ENCODE data around the gene KIF3A. TPM values are rescaled to one million over a fixed set of nuclear protein-coding genes. Genes with fewer than 3 reads are reported as not detected.

KIF3A gene
- total RNA-seq, 1 experiment from 2014 or later = 3.1 TPM

- no peak for DNase-seq (ENCODE audit: low spot score)
Measured at GRCh38 chr5:132678735-132679134, 58.6 kb downstream of the KIF3A start.

- DNase-seq (ENCODE audit: low spot score) = no peak
Measured at GRCh38 chr5:132677682-132678400, 59.5 kb downstream of the KIF3A start.

- peak; percentile 91 for DNase-seq (ENCODE audit: low spot score)
Measured at GRCh38 chr5:132677191-132677590, 60.2 kb downstream of the KIF3A start.

- DNase-seq (ENCODE audit: low spot score) = no peak
Measured at GRCh38 chr5:132675936-132676689, 61.2 kb downstream of the KIF3A start.

- DNase-seq (ENCODE audit: low spot score) = no peak
Measured at GRCh38 chr5:132674671-132675506, 62.5 kb downstream of the KIF3A start.

- DNase-seq (ENCODE audit: low spot score) = no peak
Measured at GRCh38 chr5:132673939-132674630, 63.3 kb downstream of the KIF3A start, which contains the start of gene IL4. Gene IL4 (plus strand): TSS chr5:132673989. CDS start chr5:132674051, 62 bp downstream.

GRCh38 chr5:132673488-132673887, 63.9 kb downstream of the KIF3A start:
- DNase-seq (ENCODE audit: low spot score) = no peak

- no peak for DNase-seq (ENCODE audit: low spot score)
Measured at GRCh38 chr5:132671000-132671399, 66.3 kb downstream of the KIF3A start.

- no peak for DNase-seq (ENCODE audit: low spot score)
Measured at GRCh38 chr5:132669966-132670882, 67.1 kb downstream of the KIF3A start.

GRCh38 chr5:132669455-132669820, 67.9 kb downstream of the KIF3A start:
- no peak for DNase-seq (ENCODE audit: low spot score)

- DNase-seq (ENCODE audit: low spot score) = no peak
Measured at GRCh38 chr5:132668706-132669454, 68.5 kb downstream of the KIF3A start.

GRCh38 chr5:132667761-132668705, 69.3 kb downstream of the KIF3A start:
- DNase-seq (ENCODE audit: low spot score) = no peak

- DNase-seq (ENCODE audit: low spot score) = no peak
Measured at GRCh38 chr5:132667309-132667708, 70.0 kb downstream of the KIF3A start.

- DNase-seq (ENCODE audit: low spot score) = no peak
Measured at GRCh38 chr5:132666310-132667123, 70.8 kb downstream of the KIF3A start.

- no peak for DNase-seq (ENCODE audit: low spot score)
Measured at GRCh38 chr5:132665574-132666080, 71.7 kb downstream of the KIF3A start.

GRCh38 chr5:132664696-132665209, 72.6 kb downstream of the KIF3A start:
- no peak for DNase-seq (ENCODE audit: low spot score)

Data from HT-29 (cell line).